ENCODE measurements around the gene ATXN1.
"Not testable (repeated sequence)": the region's sequence is repeated elsewhere in the genome, so short reads cannot be mapped to it uniquely, and the experiment has no call there.

Gene ATXN1

DNA sequence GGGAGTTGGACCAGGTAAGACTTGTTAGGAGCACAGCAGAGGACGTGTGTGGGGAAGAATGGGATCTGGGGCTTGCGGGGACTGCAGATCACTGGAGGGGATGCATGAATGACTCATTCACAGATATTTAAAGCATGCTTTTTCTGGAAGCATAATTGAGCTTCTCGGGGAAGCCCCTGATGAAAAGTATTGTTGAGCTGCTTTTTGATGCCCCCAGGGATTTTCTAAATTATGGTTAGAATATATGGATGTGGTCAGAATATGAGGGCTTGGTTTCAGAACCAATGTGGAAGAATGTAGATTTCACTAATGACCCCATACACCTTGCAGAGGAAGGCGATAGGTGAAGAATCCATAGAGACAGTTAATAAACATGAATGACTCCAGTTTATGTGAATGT, 486.8 kb downstream of the ATXN1 start:
- peaks cover 2% of the 10 kb centered on the region for H3K4me1 ChIP-seq (ENCODE audit: control insufficient read depth, low read depth, low read length)
- H2AK5ac ChIP-seq (ENCODE audit: low read length), result no peak overlapping the region
- no CpG with 5 or more reads among the region's 4 CpGs for WGBS (ENCODE audit: extremely low coverage, insufficient coverage, low lambda C conversion rate)
- H2BK120ac ChIP-seq (ENCODE audit: low read depth, low read length), result no peak overlapping the region
- H2BK15ac ChIP-seq (replicated peaks; ENCODE audit: low read depth), result no peak overlapping the region
- no peak overlapping the region for H4K5ac ChIP-seq (ENCODE audit: low read length)
- no peaks in the 10 kb centered on the region for H3K27me3 ChIP-seq (ENCODE audit: insufficient read depth, low read length, poor library complexity)
- H3K79me1 ChIP-seq (ENCODE audit: low read length), result no peaks in the 10 kb centered on the region
- H3K4ac ChIP-seq (ENCODE audit: low read depth, low read length), result no peak overlapping the region
- H4K8ac ChIP-seq (ENCODE audit: low read depth, low read length), result no peak overlapping the region
- H2BK5ac ChIP-seq (ENCODE audit: low read length), result no peak overlapping the region
- no peaks in the 10 kb centered on the region for H3K79me2 ChIP-seq (ENCODE audit: control insufficient read depth, insufficient read depth, low read length)
- peak overlapping the region; percentile 21 for H3K18ac ChIP-seq (ENCODE audit: low read length)
- H3K4me2 ChIP-seq (ENCODE audit: low read length), result no peak overlapping the region
- no peak overlapping the region for H3K23ac ChIP-seq (ENCODE audit: low read length)
- H3K56ac ChIP-seq (ENCODE audit: low read length), result no peak overlapping the region
- no peaks in the 10 kb centered on the region for H3K36me3 ChIP-seq (ENCODE audit: control insufficient read depth, insufficient read depth, low read length)
- no peak overlapping the region for H3K27ac ChIP-seq (ENCODE audit: low read depth, low read length)
- H3K9ac ChIP-seq (ENCODE audit: low read length), result no peak overlapping the region
- DNase-seq, result peak; percentile 40
- H3K4me3 ChIP-seq (ENCODE audit: low read length), result no peak overlapping the region

DNA sequence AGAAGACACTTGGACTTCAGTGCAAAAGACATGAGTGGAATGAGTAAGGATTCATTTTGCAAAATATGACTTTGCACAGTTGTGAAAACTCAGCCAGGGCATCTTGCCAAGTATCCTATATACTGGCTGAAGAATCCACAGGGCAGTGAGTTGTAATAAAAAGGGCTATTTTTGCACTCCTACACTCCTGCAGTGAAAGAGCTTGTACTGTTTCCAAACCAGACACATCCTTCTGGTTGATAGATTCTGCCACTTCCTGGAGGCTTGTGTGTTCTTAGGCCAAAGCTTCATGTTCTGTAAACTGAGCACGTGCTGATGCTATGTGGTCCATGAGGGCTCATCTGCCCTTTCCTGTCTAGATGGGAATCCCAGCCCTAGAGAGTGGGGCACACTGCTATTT, 488.0 kb downstream of the ATXN1 start:
- no peak overlapping the region for H3K23ac ChIP-seq (ENCODE audit: low read length)
- no peaks in the 10 kb centered on the region for H3K36me3 ChIP-seq (ENCODE audit: control insufficient read depth, insufficient read depth, low read length)

DNA sequence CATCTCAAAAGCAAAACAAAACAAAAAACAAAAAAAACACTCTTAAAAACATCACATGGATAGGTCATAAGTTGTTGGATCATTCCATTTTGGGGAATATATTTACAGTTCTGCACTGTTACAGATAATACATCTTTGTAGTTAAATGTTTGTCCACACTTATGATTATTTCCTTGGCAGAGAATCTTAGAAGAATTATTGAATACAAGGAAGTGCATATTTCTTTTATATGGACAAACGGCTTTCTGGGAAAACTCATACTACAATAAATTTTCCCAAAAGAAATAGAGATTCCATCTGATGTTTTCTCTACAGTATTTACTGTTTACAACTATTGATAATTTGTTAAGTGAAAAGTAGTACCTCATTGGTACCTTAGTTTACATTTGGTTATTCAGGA, 489.1 kb downstream of the ATXN1 start:
- Histone ChIP-seq H3K56ac (ENCODE audit: low read length) (no peak overlapping the region), H2BK15ac (replicated peaks; ENCODE audit: low read depth) (no peak overlapping the region), H2AK5ac (ENCODE audit: low read length) (no peak overlapping the region), H3K9ac (ENCODE audit: low read length) (no peak overlapping the region), H3K4ac (ENCODE audit: low read depth, low read length) (no peak overlapping the region), H3K79me1 (ENCODE audit: low read length) (no peaks in the 10 kb centered on the region), H3K27me3 (ENCODE audit: insufficient read depth, low read length, poor library complexity) (no peaks in the 10 kb centered on the region), H3K18ac (ENCODE audit: low read length) (no peak overlapping the region), H4K8ac (ENCODE audit: low read depth, low read length) (no peak overlapping the region), H3K36me3 (ENCODE audit: control insufficient read depth, insufficient read depth, low read length) (no peaks in the 10 kb centered on the region), H3K27ac (ENCODE audit: low read depth, low read length) (no peak overlapping the region), H2BK120ac (ENCODE audit: low read depth, low read length) (no peak overlapping the region), H3K4me3 (ENCODE audit: low read length) (no peak overlapping the region), H3K79me2 (ENCODE audit: control insufficient read depth, insufficient read depth, low read length) (no peaks in the 10 kb centered on the region), H3K23ac (ENCODE audit: low read length) (no peak overlapping the region), H3K4me1 (ENCODE audit: control insufficient read depth, low read depth, low read length) (peaks cover 2% of the 10 kb centered on the region), H2BK5ac (ENCODE audit: low read length) (no peak overlapping the region), H4K5ac (ENCODE audit: low read length) (no peak overlapping the region), H3K4me2 (ENCODE audit: low read length) (no peak overlapping the region)
- WGBS (ENCODE audit: extremely low coverage, insufficient coverage, low lambda C conversion rate), result no CpG with 5 or more reads among the region's 1 CpG
- DNase-seq, result no peak

More for the DNA sequence above, 488.0 kb downstream of the ATXN1 start:
- Histone ChIP-seq H3K79me2 (ENCODE audit: control insufficient read depth, insufficient read depth, low read length) (no peaks in the 10 kb centered on the region), H3K27me3 (ENCODE audit: insufficient read depth, low read length, poor library complexity) (no peaks in the 10 kb centered on the region), H3K27ac (ENCODE audit: low read depth, low read length) (no peak overlapping the region), H2BK15ac (replicated peaks; ENCODE audit: low read depth) (no peak overlapping the region), H3K18ac (ENCODE audit: low read length) (peak overlapping the region; percentile 16), H2AK5ac (ENCODE audit: low read length) (no peak overlapping the region), H3K4me2 (ENCODE audit: low read length) (no peak overlapping the region), H2BK120ac (ENCODE audit: low read depth, low read length) (no peak overlapping the region), H3K9ac (ENCODE audit: low read length) (no peak overlapping the region), H3K4me3 (ENCODE audit: low read length) (no peak overlapping the region), H2BK5ac (ENCODE audit: low read length) (no peak overlapping the region), H4K5ac (ENCODE audit: low read length) (no peak overlapping the region), H3K4me1 (ENCODE audit: control insufficient read depth, low read depth, low read length) (peaks cover 2% of the 10 kb centered on the region), H3K4ac (ENCODE audit: low read depth, low read length) (no peak overlapping the region), H3K79me1 (ENCODE audit: low read length) (no peaks in the 10 kb centered on the region), H4K8ac (ENCODE audit: low read depth, low read length) (no peak overlapping the region), H3K56ac (ENCODE audit: low read length) (no peak overlapping the region)
- DNase-seq, result no peak
- WGBS (ENCODE audit: extremely low coverage, insufficient coverage, low lambda C conversion rate), result no CpG with 5 or more reads among the region's 1 CpG

DNA sequence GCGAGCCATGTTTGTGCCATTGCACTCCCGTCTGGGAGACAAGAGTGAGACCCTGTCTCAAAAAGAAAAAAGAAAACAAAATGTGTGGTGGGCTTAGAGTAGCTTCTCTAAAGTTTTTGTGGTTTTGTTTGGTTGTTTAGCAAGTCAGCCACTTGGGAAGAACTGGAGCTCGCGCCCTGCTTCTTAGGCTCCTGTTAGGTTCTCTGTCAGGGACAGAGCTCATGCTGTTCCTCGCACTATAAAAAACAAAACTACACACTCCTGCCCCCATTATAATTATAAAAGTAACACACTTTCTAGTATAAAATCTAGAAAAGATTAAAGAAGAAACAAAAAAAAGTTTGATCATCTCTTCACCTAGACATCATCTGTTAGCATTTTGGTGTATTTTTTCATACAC, 489.8 kb downstream of the ATXN1 start:
- Histone ChIP-seq H2AK5ac (ENCODE audit: low read length) (no peak overlapping the region), H4K5ac (ENCODE audit: low read length) (no peak overlapping the region), H3K4ac (ENCODE audit: low read depth, low read length) (peak overlapping the region; percentile 43), H3K4me1 (ENCODE audit: control insufficient read depth, low read depth, low read length) (no peaks in the 10 kb centered on the region), H3K18ac (ENCODE audit: low read length) (no peak overlapping the region), H3K56ac (ENCODE audit: low read length) (no peak overlapping the region), H3K79me1 (ENCODE audit: low read length) (no peaks in the 10 kb centered on the region), H3K23ac (ENCODE audit: low read length) (no peak overlapping the region), H3K36me3 (ENCODE audit: control insufficient read depth, insufficient read depth, low read length) (no peaks in the 10 kb centered on the region), H3K9ac (ENCODE audit: low read length) (no peak overlapping the region), H2BK15ac (replicated peaks; ENCODE audit: low read depth) (no peak overlapping the region), H4K8ac (ENCODE audit: low read depth, low read length) (no peak overlapping the region), H3K4me2 (ENCODE audit: low read length) (no peak overlapping the region), H2BK120ac (ENCODE audit: low read depth, low read length) (no peak overlapping the region), H3K4me3 (ENCODE audit: low read length) (no peak overlapping the region), H2BK5ac (ENCODE audit: low read length) (no peak overlapping the region), H3K27ac (ENCODE audit: low read depth, low read length) (no peak overlapping the region), H3K27me3 (ENCODE audit: insufficient read depth, low read length, poor library complexity) (no peaks in the 10 kb centered on the region), H3K79me2 (ENCODE audit: control insufficient read depth, insufficient read depth, low read length) (no peaks in the 10 kb centered on the region)
- WGBS (ENCODE audit: extremely low coverage, insufficient coverage, low lambda C conversion rate), result no CpG with 5 or more reads among the region's 5 CpGs
- DNase-seq, result no peak

DNA sequence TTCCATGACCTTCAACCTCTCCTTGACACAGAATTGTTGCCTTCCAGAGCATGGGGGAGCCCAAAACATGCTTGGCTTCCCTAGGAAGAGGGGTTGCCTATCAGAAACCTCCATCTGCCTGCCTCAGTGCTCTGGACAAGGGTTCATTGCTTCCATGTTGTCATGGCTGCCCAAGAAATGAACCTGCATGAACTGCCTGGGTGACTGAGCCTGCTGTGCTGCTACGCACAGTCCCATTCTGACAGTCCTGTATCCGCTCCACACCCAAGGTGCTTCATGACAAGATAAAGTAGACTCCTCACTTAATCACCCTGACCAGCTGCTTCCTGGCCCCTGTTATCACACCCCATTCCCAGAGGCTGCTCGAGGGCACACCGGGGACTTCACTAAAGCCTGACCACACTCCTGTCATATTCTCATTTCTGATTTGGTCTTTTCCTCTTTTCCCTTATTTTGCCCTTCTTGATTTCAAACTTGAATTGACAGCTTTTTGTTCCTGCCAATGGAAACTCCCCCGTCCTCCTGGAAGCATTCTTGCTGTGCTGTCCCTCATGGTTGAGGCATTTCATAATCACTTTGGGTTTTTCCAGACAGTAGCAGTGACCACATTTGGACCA, 491.0 kb downstream of the ATXN1 start:
- Histone ChIP-seq H3K79me1 (ENCODE audit: low read length) (no peaks in the 10 kb centered on the region), H3K4me1 (ENCODE audit: control insufficient read depth, low read depth, low read length) (no peaks in the 10 kb centered on the region), H3K4me3 (ENCODE audit: low read length) (no peak overlapping the region), H4K5ac (ENCODE audit: low read length) (no peak overlapping the region), H3K4ac (ENCODE audit: low read depth, low read length) (no peak overlapping the region), H2AK5ac (ENCODE audit: low read length) (no peak overlapping the region), H2BK15ac (replicated peaks; ENCODE audit: low read depth) (no peak overlapping the region), H3K27ac (ENCODE audit: low read depth, low read length) (no peak overlapping the region), H3K4me2 (ENCODE audit: low read length) (no peak overlapping the region), H3K27me3 (ENCODE audit: insufficient read depth, low read length, poor library complexity) (no peaks in the 10 kb centered on the region), H3K18ac (ENCODE audit: low read length) (no peak overlapping the region), H3K56ac (ENCODE audit: low read length) (no peak overlapping the region), H2BK5ac (ENCODE audit: low read length) (no peak overlapping the region), H2BK120ac (ENCODE audit: low read depth, low read length) (no peak overlapping the region), H4K8ac (ENCODE audit: low read depth, low read length) (no peak overlapping the region), H3K79me2 (ENCODE audit: control insufficient read depth, insufficient read depth, low read length) (no peaks in the 10 kb centered on the region), H3K23ac (ENCODE audit: low read length) (no peak overlapping the region), H3K9ac (ENCODE audit: low read length) (no peak overlapping the region), H3K36me3 (ENCODE audit: control insufficient read depth, insufficient read depth, low read length) (peaks cover 2% of the 10 kb centered on the region)
- no peak for DNase-seq
- no CpG with 5 or more reads among the region's 5 CpGs for WGBS (ENCODE audit: extremely low coverage, insufficient coverage, low lambda C conversion rate)

DNA sequence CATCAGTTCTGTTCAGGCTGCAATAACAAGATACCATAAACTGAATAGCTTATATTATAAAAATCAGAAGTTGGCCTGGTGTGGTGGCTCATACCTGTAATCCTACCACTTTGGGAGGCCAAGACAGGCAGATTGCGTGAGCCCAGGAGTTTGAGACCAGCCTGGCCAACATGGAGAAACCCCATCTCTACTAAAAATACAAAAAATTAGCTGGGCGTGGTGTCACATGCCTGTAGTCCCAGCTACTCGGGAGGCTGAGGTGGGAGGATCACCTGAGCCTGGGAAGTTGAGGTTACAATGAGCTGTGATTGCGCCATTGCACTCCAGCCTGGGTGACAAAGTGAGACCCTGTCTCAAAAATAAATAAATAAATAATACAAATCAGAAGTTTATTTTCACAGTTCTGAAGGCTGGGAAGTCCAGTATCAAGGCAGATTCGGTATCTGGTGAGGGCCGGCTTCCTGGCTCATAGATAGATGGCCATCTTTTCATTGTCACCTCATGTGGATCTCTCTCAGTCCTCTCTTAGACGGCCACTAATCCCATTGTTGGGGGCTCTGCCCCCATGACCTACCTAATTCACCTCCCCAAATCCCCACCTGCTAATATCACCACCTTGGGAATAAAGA, 491.7 kb downstream of the ATXN1 start:
- WGBS (ENCODE audit: extremely low coverage, insufficient coverage, low lambda C conversion rate), result no CpG with 5 or more reads among the region's 7 CpGs
- H2BK5ac ChIP-seq (ENCODE audit: low read length), result not testable (repeated sequence)

More for the DNA sequence above, 491.7 kb downstream of the ATXN1 start:
- not testable (repeated sequence) for H3K23ac ChIP-seq (ENCODE audit: low read length); H3K4me1 ChIP-seq (ENCODE audit: control insufficient read depth, low read depth, low read length); H2AK5ac ChIP-seq (ENCODE audit: low read length); H4K5ac ChIP-seq (ENCODE audit: low read length); H2BK120ac ChIP-seq (ENCODE audit: low read depth, low read length); H3K4ac ChIP-seq (ENCODE audit: low read depth, low read length); H3K36me3 ChIP-seq (ENCODE audit: control insufficient read depth, insufficient read depth, low read length); H3K79me1 ChIP-seq (ENCODE audit: low read length); H3K27me3 ChIP-seq (ENCODE audit: insufficient read depth, low read length, poor library complexity); H3K79me2 ChIP-seq (ENCODE audit: control insufficient read depth, insufficient read depth, low read length); H3K56ac ChIP-seq (ENCODE audit: low read length); H2BK15ac ChIP-seq (replicated peaks; ENCODE audit: low read depth); H3K9ac ChIP-seq (ENCODE audit: low read length); H4K8ac ChIP-seq (ENCODE audit: low read depth, low read length); DNase-seq; H3K4me2 ChIP-seq (ENCODE audit: low read length); H3K18ac ChIP-seq (ENCODE audit: low read length); H3K4me3 ChIP-seq (ENCODE audit: low read length); H3K27ac ChIP-seq (ENCODE audit: low read depth, low read length)
